ENCODE measurements around the gene PLEKHM3.

GRCh38 chr2:207836521-207837133 is 188.7 kb downstream of the PLEKHM3 start:
- TF ChIP-seq EP300 (IDR thresholded peaks at IDR 0.05) (no peak), CTCF (IDR thresholded peaks at IDR 0.05) (no peak), POLR2A (IDR thresholded peaks at IDR 0.05) (no peak)
